ENCODE data around the gene LRRC3C. TPM values are rescaled to one million over a fixed set of nuclear protein-coding genes. Genes with fewer than 3 reads are reported as not detected.

The LRRC3C gene
- total and polyA plus RNA-seq, 4 donors, result not detected

DNA sequence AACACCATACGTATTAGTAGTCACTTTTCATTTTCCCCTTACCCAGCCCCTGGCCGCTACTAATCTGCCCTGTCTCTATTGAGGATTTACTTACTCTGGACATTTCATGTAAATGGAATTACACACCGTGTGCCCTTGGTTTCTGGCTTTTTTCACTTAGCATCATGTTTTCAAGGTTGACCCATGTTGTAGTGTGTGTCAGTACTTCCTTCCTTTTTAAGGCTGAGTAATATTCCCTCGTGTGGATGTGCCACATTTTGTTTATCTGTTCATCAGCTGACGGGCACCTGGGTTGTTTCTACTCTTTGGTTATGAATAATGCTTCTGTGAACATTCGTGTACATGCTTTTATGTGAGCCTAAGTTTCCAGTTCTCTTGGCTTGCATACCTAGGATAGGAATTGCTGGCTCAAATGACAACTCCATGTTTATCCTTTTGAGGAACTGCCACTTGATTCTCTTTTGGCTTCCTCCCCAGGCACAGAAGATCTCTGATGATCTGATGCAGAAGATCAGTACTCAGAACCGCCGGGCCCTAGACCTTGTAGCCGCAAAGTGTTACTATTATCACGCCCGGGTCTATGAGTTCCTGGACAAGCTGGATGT is 60.8 kb downstream of the LRRC3C start:
- Histone ChIP-seq H3K27ac (ENCODE audit: low read depth in 1 of 2, low read length in 2 of 2) (no peak overlapping the region), H3K36me3 (ENCODE audit: control insufficient read depth in 1 of 2, insufficient read depth in 2 of 2, low read length in 1 of 2) (peaks cover 5 to 21% of the 10 kb centered on the region in 2 donors), H3K9me3 (ENCODE audit: control insufficient read depth, low read length) (no peaks in the 10 kb centered on the region), H3K4me1 (ENCODE audit: control insufficient read depth in 1 of 2, insufficient read depth in 2 of 2, low read length in 2 of 2) (no peaks in the 10 kb centered on the region), H3K27me3 (ENCODE audit: control insufficient read depth in 1 of 2, insufficient read depth in 2 of 2, low read length in 1 of 2) (no peaks in the 10 kb centered on the region), H3K4me3 (ENCODE audit: low read length in 2 of 2) (no peak overlapping the region)
- 91 to 93% methylated on average over 11 of the region's 11 CpGs for WGBS, 2 donors
- intact Hi-C loops (cut with DNase I), result loop anchor here in 1 of 2 donors (10.0 kb wide), 1 partner anchor 114 kb away; no protein-coding TSS in a partner anchor
- DNase-seq (no peak), ATAC-seq (ENCODE audit: low FRiP score) (no peak)

DNA sequence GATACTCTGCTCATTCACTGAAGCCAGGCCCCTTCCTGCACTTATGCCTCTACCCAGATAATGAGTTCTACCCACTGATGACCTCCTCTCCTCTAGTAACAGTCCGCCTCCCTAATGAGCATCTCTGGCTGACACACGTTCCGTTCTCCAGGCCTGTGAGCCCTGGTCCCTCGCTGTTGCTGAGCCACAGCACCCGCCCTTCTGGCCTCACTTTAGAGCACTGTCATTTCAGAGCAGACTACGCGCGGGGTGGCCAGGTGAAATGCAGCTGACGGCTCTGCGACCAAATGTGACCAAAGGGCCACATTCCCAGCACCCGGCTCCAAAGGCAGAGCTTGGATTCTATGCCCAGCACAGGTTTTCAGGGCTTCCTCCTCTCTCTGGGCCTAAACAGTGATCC is 66.9 kb downstream of the LRRC3C start:
- no peaks in the 10 kb centered on the region for H3K4me1 ChIP-seq (ENCODE audit: control insufficient read depth in 1 of 2, insufficient read depth in 2 of 2, low read length in 2 of 2)
- no peaks in the 10 kb centered on the region for H3K9me3 ChIP-seq (ENCODE audit: control insufficient read depth, low read length)
- no peak for ATAC-seq (ENCODE audit: low FRiP score)
- H3K4me3 ChIP-seq (ENCODE audit: low read length in 2 of 2), result no peak overlapping the region
- H3K36me3 ChIP-seq (ENCODE audit: control insufficient read depth in 1 of 2, insufficient read depth in 2 of 2, low read length in 1 of 2), result peaks cover 14 to 26% of the 10 kb centered on the region in 2 donors
- H3K27ac ChIP-seq (ENCODE audit: low read depth in 1 of 2, low read length in 2 of 2), result no peak overlapping the region
- intact Hi-C loops (cut with DNase I), result no loop called here
- DNase-seq, result no peak
- no peaks in the 10 kb centered on the region for H3K27me3 ChIP-seq (ENCODE audit: control insufficient read depth in 1 of 2, insufficient read depth in 2 of 2, low read length in 1 of 2)
- 86 to 94% methylated on average over 11 of the region's 11 CpGs for WGBS, 2 donors

Other genes starting within 250 kb of the LRRC3C start
- 10 to 100 TPM; 21.9 to 22.0 TPM for gene PGAP3, start 239.7 kb upstream of the LRRC3C start, total RNA-seq
- 10 to 100 TPM; 13.3 to 25.5 TPM for gene PGAP3, start 239.7 kb upstream of the LRRC3C start, polyA plus RNA-seq
- gene ERBB2, start 227.7 kb upstream of the LRRC3C start, total RNA-seq, result 10 to 100 TPM; 73.0 to 74.0 TPM
- 10 to 100 TPM; 22.7 to 45.3 TPM for gene ERBB2, start 227.7 kb upstream of the LRRC3C start, polyA plus RNA-seq
- 10 to 100 TPM; 21.6 to 28.2 TPM for gene MIEN1, start 197.2 kb upstream of the LRRC3C start, total RNA-seq
- 10 to 100 TPM; 63.9 to 82.4 TPM for gene MIEN1, start 197.2 kb upstream of the LRRC3C start, polyA plus RNA-seq
- 1 to 10 TPM in 1 of 2 donors, under 1 TPM in 1; 0.42 to 1.6 TPM for gene GRB7, start 189.8 kb upstream of the LRRC3C start, total RNA-seq
- under 1 TPM; 0.23 to 0.75 TPM for gene GRB7, start 189.8 kb upstream of the LRRC3C start, polyA plus RNA-seq
- gene IKZF3, start 63.4 kb upstream of the LRRC3C start, total RNA-seq, result 1 to 10 TPM; 1.7 to 2.8 TPM
- gene IKZF3, start 63.4 kb upstream of the LRRC3C start, polyA plus RNA-seq, result under 1 TPM; 0.03 to 0.75 TPM
- gene ZPBP2, start 59.5 kb upstream of the LRRC3C start, total RNA-seq, result not detected
- gene ZPBP2, start 59.5 kb upstream of the LRRC3C start, polyA plus RNA-seq, result not detected
- gene GSDMB, start 9.1 kb upstream of the LRRC3C start, total RNA-seq, result 10 to 100 TPM in 1 of 2 donors, 1 to 10 TPM in 1; 9.7 to 14.5 TPM
- 10 to 100 TPM; 16.7 to 30.1 TPM for gene GSDMB, start 9.1 kb upstream of the LRRC3C start, polyA plus RNA-seq
- 10 to 100 TPM; 44.2 to 45.0 TPM for gene ORMDL3, start 131 bp upstream of the LRRC3C start, total RNA-seq
- gene ORMDL3, start 131 bp upstream of the LRRC3C start, polyA plus RNA-seq, result 10 to 100 TPM; 50.4 to 74.0 TPM
- 1 to 10 TPM; 1.2 to 6.2 TPM for gene GSDMA, start 35.3 kb downstream of the LRRC3C start, total RNA-seq
- gene GSDMA, start 35.3 kb downstream of the LRRC3C start, polyA plus RNA-seq, result under 1 TPM in 1 of 2 donors, not detected in 1; 0.28 TPM
- 10 to 100 TPM; 60.5 to 60.9 TPM for gene PSMD3, start 53.1 kb downstream of the LRRC3C start, total RNA-seq
- gene PSMD3, start 53.1 kb downstream of the LRRC3C start, polyA plus RNA-seq, result 10 to 100 TPM; 27.0 to 59.3 TPM
- gene CSF3, start 87.7 kb downstream of the LRRC3C start, total RNA-seq, result 1 to 10 TPM in 1 of 2 donors, under 1 TPM in 1; 0.39 to 5.4 TPM
- gene CSF3, start 87.7 kb downstream of the LRRC3C start, polyA plus RNA-seq, result 1 to 10 TPM in 1 of 2 donors, not detected in 1; 2.7 TPM
- gene MED24, start 126.7 kb downstream of the LRRC3C start, total RNA-seq, result 10 to 100 TPM; 60.8 to 70.9 TPM
- gene MED24, start 126.7 kb downstream of the LRRC3C start, polyA plus RNA-seq, result 10 to 100 TPM; 20.7 to 66.5 TPM
- 10 to 100 TPM; 53.7 to 62.3 TPM for gene THRA, start 135.2 kb downstream of the LRRC3C start, total RNA-seq
- 10 to 100 TPM; 38.9 to 52.1 TPM for gene THRA, start 135.2 kb downstream of the LRRC3C start, polyA plus RNA-seq
- 10 to 100 TPM; 18.4 to 53.6 TPM for gene NR1D1, start 172.9 kb downstream of the LRRC3C start, total RNA-seq
- gene NR1D1, start 172.9 kb downstream of the LRRC3C start, polyA plus RNA-seq, result 10 to 100 TPM in 1 of 2 donors, 1 to 10 TPM in 1; 8.6 to 28.5 TPM
- 100 to 1,000 TPM in 1 of 2 donors, 10 to 100 TPM in 1; 81.0 to 100 TPM for gene MSL1, start 194.2 kb downstream of the LRRC3C start, total RNA-seq
- 100 to 1,000 TPM in 1 of 2 donors, 10 to 100 TPM in 1; 21.2 to 171 TPM for gene MSL1, start 194.2 kb downstream of the LRRC3C start, polyA plus RNA-seq
- gene CASC3, start 212.8 kb downstream of the LRRC3C start, total RNA-seq, result 100 to 1,000 TPM; 115 to 116 TPM
- 10 to 100 TPM; 68.3 to 94.7 TPM for gene CASC3, start 212.8 kb downstream of the LRRC3C start, polyA plus RNA-seq
- gene RAPGEFL1, start 249.7 kb downstream of the LRRC3C start, total RNA-seq, result 10 to 100 TPM; 13.9 to 16.6 TPM
- 1 to 10 TPM; 6.4 to 8.5 TPM for gene RAPGEFL1, start 249.7 kb downstream of the LRRC3C start, polyA plus RNA-seq

All from aorta (tissue), 5 donors.